ENCODE measurements around the gene WNT7A. TPM values are rescaled to one million over a fixed set of nuclear protein-coding genes. Genes with fewer than 3 reads are reported as not detected.

Gene WNT7A
- total RNA-seq, 2 experiments from 2014 or later, result 22.4 to 24.7 TPM

- Mint-ChIP-seq H3K4me1 (ENCODE audit: low read depth) (peaks cover 49% of the 10 kb centered on the region), H3K4me3 (peak overlapping the region; percentile 83), H3K36me3 (ENCODE audit: low read depth) (peaks cover 31% of the 10 kb centered on the region), H3K27me3 (no peaks in the 10 kb centered on the region), H3K27ac (peak overlapping the region; percentile 37), H3K9me3 (peaks cover 7% of the 10 kb centered on the region)
- intact Hi-C loops (cut with DNase I, micrococcal nuclease), result loop anchor here (5.0 to 10.0 kb wide), 8 partner anchors 228 to 1200 kb away; partner anchors contain the start of genes LSM3 (in 2 of the 2), XPC (in 2 of the 2), CHCHD4 (in 1 of the 2) and RBSN (in 1 of the 2)
- no peaks in the 10 kb centered on the region for H3K36me3 ChIP-seq (ENCODE audit: insufficient read depth, low read length)
- peaks cover 55% of the 10 kb centered on the region for H3K4me1 ChIP-seq (ENCODE audit: insufficient read depth, low read length)
- ATAC-seq (ENCODE audit: poor library complexity) (no peak), DNase-seq (peak in 1 of 14 experiments; percentile 14)
- H3K4me3 ChIP-seq (ENCODE audit: low read length), result peak overlapping the region; percentile 72
- ChIA-PET POLR2A (interaction anchor here (0.5 to 3.3 kb wide), 8 partner anchors 15 to 757 kb away, joined by 3 to 29 read pairs (median 3); partner anchors contain the start of genes CCDC174, CHCHD4, LSM3 and TMEM43), CTCF (interaction anchor here (0.8 to 3.0 kb wide), 2 partner anchors 10 to 14 kb away, joined by 3 to 26 read pairs; partner anchors contain the start of gene WNT7A)
- no peaks in the 10 kb centered on the region for H3K27me3 ChIP-seq (ENCODE audit: control insufficient read depth in 1 of 2, insufficient read depth in 2 of 2, low read length in 2 of 2)
- H3K27ac ChIP-seq (ENCODE audit: low read depth in 1 of 2, low read length in 2 of 2), result peak overlapping the region; percentile 14 to 58
- TF ChIP-seq CTCF (IDR thresholded peaks at IDR 0.05), result no peak
- H3K9me3 ChIP-seq (ENCODE audit: control insufficient read depth in 1 of 2, insufficient read depth in 1 of 2, low read length in 2 of 2), result peaks cover 7 to 24% of the 10 kb centered on the region in 2 experiments
Observed at GRCh38 chr3:13894807-13895154, 14.9 kb upstream of the WNT7A start.

GRCh38 chr3:13894096-13894806 lies 14.4 kb upstream of the WNT7A start:
- POLR2A ChIA-PET, result interaction anchor here (0.5 to 3.3 kb wide), 6 partner anchors 14 to 757 kb away, joined by 3 to 29 read pairs (median 3); partner anchors contain the start of genes CCDC174, CHCHD4, LSM3 and TMEM43
- intact Hi-C loops (cut with DNase I, micrococcal nuclease), result loop anchor here (5.0 to 10.0 kb wide), 4 partner anchors 281 to 1201 kb away; partner anchors contain the start of genes LSM3 (in 2 of the 2), XPC (in 2 of the 2), RBSN (in 1 of the 2) and RPL32 (in 1 of the 2)

More at GRCh38 chr3:13894096-13894806, 14.4 kb upstream of the WNT7A start:
- Mint-ChIP-seq H3K9me3 (peaks cover 3% of the 10 kb centered on the region), H3K27ac (peak overlapping the region; percentile 12), H3K36me3 (ENCODE audit: low read depth) (peaks cover 26% of the 10 kb centered on the region), H3K27me3 (no peaks in the 10 kb centered on the region), H3K4me1 (ENCODE audit: low read depth) (peaks cover 54% of the 10 kb centered on the region), H3K4me3 (peak overlapping the region; percentile 83)
- ATAC-seq (ENCODE audit: poor library complexity) (no peak), DNase-seq (peak in 1 of 14 experiments; percentile 51)
- H3K27me3 ChIP-seq (ENCODE audit: control insufficient read depth in 1 of 2, insufficient read depth in 2 of 2, low read length in 2 of 2), result no peaks in the 10 kb centered on the region
- no peak for TF ChIP-seq CTCF (IDR thresholded peaks at IDR 0.05)
- peaks cover 60% of the 10 kb centered on the region for H3K4me1 ChIP-seq (ENCODE audit: insufficient read depth, low read length)
- CTCF ChIA-PET, result interaction anchor here (0.8 to 3.0 kb wide), 3 partner anchors 9 to 14 kb away, joined by 3 to 26 read pairs (median 5); partner anchors contain the start of gene WNT7A
- no peak overlapping the region for H3K4me3 ChIP-seq (ENCODE audit: low read length)
- peaks cover 2 to 24% of the 10 kb centered on the region in 2 experiments for H3K9me3 ChIP-seq (ENCODE audit: control insufficient read depth in 1 of 2, insufficient read depth in 1 of 2, low read length in 2 of 2)
- no peaks in the 10 kb centered on the region for H3K36me3 ChIP-seq (ENCODE audit: insufficient read depth, low read length)
- H3K27ac ChIP-seq (ENCODE audit: low read depth in 1 of 2, low read length in 2 of 2), result no peak overlapping the region

Measured in CD4-positive, alpha-beta T cell (primary cell).